Measurements from ENCODE around the gene SH3PXD2A. TPM values are rescaled to one million over a fixed set of nuclear protein-coding genes. Genes with fewer than 3 reads are reported as not detected.

Gene SH3PXD2A
- total RNA-seq, 4 donors from 2014 or later: 9.4 to 20.6 (median 11.2) TPM

GRCh38 chr10:103854686-103855391 is 537 bp downstream of the SH3PXD2A start:
- H3K36me3 ChIP-seq: no peaks in the 10 kb centered on the region
- whole genome bisulfite sequencing, 2 donors: 4 to 6% methylated on average over 7 to 29 of the region's 53 CpGs
- H3K4me1 ChIP-seq: peaks cover 12 to 45% of the 10 kb centered on the region in 2 donors
- DNase-seq: no peak
- TF ChIP-seq POLR2A (IDR thresholded peaks at IDR 0.05) (no peak), CTCF (IDR thresholded peaks at IDR 0.05) (no peak)
- intact Hi-C loops (cut with DNase I): loop anchor here (5.0 kb wide), 1 partner anchor 143 kb away; no protein-coding TSS in a partner anchor
- no peaks in the 10 kb centered on the region for H3K27me3 ChIP-seq
- peak overlapping the region in 1 of 3 donors; percentile 28 for H3K27ac ChIP-seq
- H3K4me3 ChIP-seq (replicated peaks in 1 of 3): peak overlapping the region; percentile 9 to 54 (median 51)
- H3K9me3 ChIP-seq: no peaks in the 10 kb centered on the region

DNA sequence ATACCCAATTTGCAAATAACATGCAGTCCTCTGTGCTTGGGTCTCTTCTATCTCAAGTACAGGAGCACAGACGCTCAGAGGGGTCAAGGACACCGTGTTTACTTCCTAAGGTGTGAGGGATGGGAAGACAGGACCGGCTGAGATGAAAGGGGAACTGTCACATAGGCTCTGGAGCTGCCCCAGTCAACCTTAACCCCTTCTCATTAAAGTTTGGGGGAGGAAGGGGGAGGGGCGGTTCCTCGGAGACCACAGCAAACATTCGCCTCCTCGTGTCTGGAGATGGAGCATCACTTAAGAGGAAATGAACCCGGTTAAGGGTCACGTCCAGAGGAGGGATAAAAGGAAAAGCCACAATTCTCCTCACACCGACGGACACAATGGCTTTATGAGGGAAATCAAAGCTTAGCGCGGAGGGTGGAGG is 1.1 kb downstream of the SH3PXD2A start:
- peak overlapping the region in 1 of 3 donors; percentile 28 for H3K27ac ChIP-seq
- H3K4me1 ChIP-seq: peaks cover 7 to 50% of the 10 kb centered on the region in 2 donors
- no peaks in the 10 kb centered on the region for H3K36me3 ChIP-seq
- intact Hi-C loops (cut with DNase I): no loop called here
- no peaks in the 10 kb centered on the region for H3K27me3 ChIP-seq
- 13 to 14% methylated on average over 11 to 13 of the region's 13 CpGs for WGBS, 2 donors
- H3K4me3 ChIP-seq (replicated peaks in 1 of 3): peak overlapping the region in 2 of 3 donors; percentile 9 to 51
- DNase-seq: no peak
- TF ChIP-seq POLR2A (IDR thresholded peaks at IDR 0.05) (no peak), CTCF (IDR thresholded peaks at IDR 0.05) (no peak)
- H3K9me3 ChIP-seq: no peaks in the 10 kb centered on the region

- no peaks in the 10 kb centered on the region for H3K27me3 ChIP-seq
- TF ChIP-seq POLR2A (IDR thresholded peaks at IDR 0.05): no peak
- no peaks in the 10 kb centered on the region for H3K36me3 ChIP-seq
- peaks cover 4 to 51% of the 10 kb centered on the region in 2 donors for H3K4me1 ChIP-seq
- H3K4me3 ChIP-seq (replicated peaks in 1 of 3): no peak overlapping the region
- no peaks in the 10 kb centered on the region for H3K9me3 ChIP-seq
- peak overlapping the region in 1 of 3 donors; percentile 28 for H3K27ac ChIP-seq
- no peak for DNase-seq
- WGBS, 2 donors: 73 to 82% methylated on average over 9 of the region's 9 CpGs
- intact Hi-C loops (cut with DNase I): no loop called here
These were observed 1.7 kb downstream of the SH3PXD2A start for GRCh38 chr10:103853428-103854264.

DNA sequence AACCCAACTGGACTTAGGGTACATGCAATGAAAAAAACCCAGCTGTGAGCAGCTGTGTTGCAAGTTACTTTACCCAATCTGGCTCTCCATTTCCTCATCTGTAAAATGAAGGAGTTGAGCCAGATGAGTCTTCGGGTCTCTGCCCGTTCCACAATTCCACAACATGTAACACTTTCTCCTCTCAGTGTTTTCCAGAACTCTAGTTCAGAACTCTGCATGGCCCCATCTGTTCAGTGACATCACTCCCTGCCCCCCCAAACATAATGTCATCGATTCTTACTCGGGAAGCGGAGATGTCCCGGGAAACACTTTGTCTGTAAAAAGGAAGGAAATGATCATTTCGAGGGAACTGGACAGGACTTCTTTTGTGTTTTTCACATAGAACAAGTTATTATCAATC is 2.5 kb downstream of the SH3PXD2A start:
- no peaks in the 10 kb centered on the region for H3K27me3 ChIP-seq
- DNase-seq: no peak
- 63 to 74% methylated on average over 7 of the region's 7 CpGs for WGBS, 2 donors
- peak overlapping the region in 1 of 3 donors; percentile 10 for H3K27ac ChIP-seq
- no peak overlapping the region for H3K4me3 ChIP-seq (replicated peaks in 1 of 3)
- intact Hi-C loops (cut with DNase I): no loop called here
- H3K9me3 ChIP-seq: no peaks in the 10 kb centered on the region
- H3K36me3 ChIP-seq: no peaks in the 10 kb centered on the region
- peaks cover 4 to 51% of the 10 kb centered on the region in 2 donors for H3K4me1 ChIP-seq
- TF ChIP-seq CTCF (IDR thresholded peaks at IDR 0.05) (no peak), POLR2A (IDR thresholded peaks at IDR 0.05) (no peak)

GRCh38 chr10:103852189-103852711 is 3.1 kb downstream of the SH3PXD2A start:
- no peak for TF ChIP-seq CTCF (IDR thresholded peaks at IDR 0.05)
- 74% methylated on average over 3 to 11 of the region's 11 CpGs for WGBS, 2 donors
- intact Hi-C loops (cut with DNase I): no loop called here
- no peaks in the 10 kb centered on the region for H3K9me3 ChIP-seq
- H3K27ac ChIP-seq: peak overlapping the region in 1 of 3 donors; percentile 10
- H3K4me1 ChIP-seq: peaks cover 4 to 51% of the 10 kb centered on the region in 2 donors
- no peaks in the 10 kb centered on the region for H3K36me3 ChIP-seq
- H3K4me3 ChIP-seq (replicated peaks in 1 of 3): no peak overlapping the region
- no peak for DNase-seq
- H3K27me3 ChIP-seq: no peaks in the 10 kb centered on the region
